HepG2 (cell line): ENCODE measurements around the gene KRTAP3-2. TPM values are rescaled to one million over a fixed set of nuclear protein-coding genes. Genes with fewer than 3 reads are reported as not detected.

Source experiments
- ATAC-seq: fragments of 200-7000 bp; cut with Tn5 transposase; 3 replicates; pipeline ENCODE4 v1.9.1; 2020; ENCODE audit warnings: mild to moderate bottlenecking, moderate library complexity
- BruUV-seq: library from RNA; stranded (reverse); fragments of 400-500 nt; replicated peaks from 2 replicates; lab custom pipeline; 2021; lab: Mats Ljungman, UMichigan
- CTCF ChIA-PET: fragments of 300-600 bp; formaldehyde crosslinking; extraction: SDS; loops from one replicate; lab custom pipeline; 2021; ENCODE audit warnings: low total read pairs, inconsistent platforms, low intra/inter-chr PET ratio; lab: Yijun Ruan, JAX
- POLR2A ChIA-PET: fragments of 350-600 bp; sonication (Branson Sonifier 250); formaldehyde crosslinking; loops from one replicate; lab custom pipeline; 2020; ENCODE audit warnings: antibody characterized with exemption, inconsistent platforms; lab: Yijun Ruan, JAX
- DNase-seq: peaks from one replicate; pipeline ENCODE4 v3.0.0-alpha.2; 2015; ENCODE audit warnings: low spot score
- FAIRE-seq: peaks from 3 replicates; lab custom pipeline; 2011; peaks lifted over from hg19 to GRCh38; lab: Jason Lieb, UNC
- H2AFZ ChIP-seq: one replicate; pipeline ENCODE4 v1.6.1; 2011; ENCODE audit warnings: low read length, inconsistent platforms
- H3K27ac ChIP-seq: fragments of 300-600 bp; 3 replicates; pipeline ENCODE4 v1.8.0; 2011; ENCODE audit warnings: mixed run types, mild to moderate bottlenecking, mixed read lengths, low read length, inconsistent platforms; ENCODE audit not compliant: insufficient read depth; ENCODE audit errors: extremely low read length
- H3K27me3 ChIP-seq, 2 experiments: fragments of 200-600 bp in 1 of 2; 2 replicates in 1 of 2; 3 replicates in 1 of 2; pipeline versions ENCODE4 v1.6.0 to v1.8.0; 2011; ENCODE audit warnings: low read length in 2 of 2, mild to moderate bottlenecking in 2 of 2, moderate library complexity in 2 of 2, inconsistent platforms in 1 of 2; ENCODE audit not compliant: insufficient read depth in 2 of 2, control insufficient read depth in 1 of 2
- H3K36me3 ChIP-seq, 2 experiments: fragments of 200-600 bp in 1 of 2; replicated peaks in 1 of 2; 2 replicates in 1 of 2; 3 replicates in 1 of 2; pipeline versions ENCODE4 v1.5.1 to v1.8.0; 2011; ENCODE audit warnings: low read length in 2 of 2, inconsistent platforms in 1 of 2; ENCODE audit not compliant: insufficient read depth in 2 of 2, control insufficient read depth in 1 of 2
- H3K4me1 ChIP-seq: 2 replicates; pipeline ENCODE4 v1.5.1; 2012; ENCODE audit warnings: low read length, inconsistent platforms; ENCODE audit not compliant: insufficient read depth
- H3K4me2 ChIP-seq: 2 replicates; pipeline ENCODE4 v1.6.0; 2011; ENCODE audit warnings: low read depth, low read length, inconsistent platforms
- H3K4me3 ChIP-seq, 3 experiments: fragments of 200-600 bp in 1 of 3; sonication (generic), shearing (Covaris generic) in 1 of 3; replicated peaks in 1 of 3; 2 replicates each; pipeline ENCODE4 v1.5.1; 2011 to 2016; ENCODE audit warnings: low read length in 3 of 3, inconsistent platforms in 2 of 3, low read depth in 2 of 3, mild to moderate bottlenecking in 2 of 3, control low read depth in 1 of 3, mixed read lengths in 1 of 3; ENCODE audit not compliant: insufficient read depth in 1 of 3
- H3K79me2 ChIP-seq: one replicate; pipeline ENCODE4 v1.6.1; 2011; ENCODE audit warnings: low read length, inconsistent platforms; ENCODE audit not compliant: insufficient read depth
- H3K9ac ChIP-seq: 2 replicates; pipeline ENCODE4 v1.6.0; 2011; ENCODE audit warnings: mild to moderate bottlenecking, low read depth, low read length, inconsistent platforms; ENCODE audit not compliant: insufficient read depth
- H3K9me3 ChIP-seq: 2 replicates; pipeline ENCODE4 v1.5.1; 2012; ENCODE audit warnings: mild to moderate bottlenecking, low read length
- H4K20me1 ChIP-seq: 2 replicates; pipeline ENCODE4 v1.6.0; 2011; ENCODE audit warnings: inconsistent platforms, mild to moderate bottlenecking, low read length, moderate library complexity; ENCODE audit not compliant: insufficient read depth
- CCDC6 ChIP-seq: sonication (generic); formaldehyde crosslinking; IDR thresholded peaks from 2 replicates; pipeline ENCODE4 v1.8.1; 2022; ENCODE audit warnings: mild to moderate bottlenecking, missing genetic modification reagents, moderate library complexity
- CREM ChIP-seq, 2 experiments: sonication (generic) in 1 of 2; formaldehyde crosslinking in 1 of 2; IDR thresholded peaks; 2 replicates each; pipeline versions ENCODE4 v1.4.0 to v1.6.1; 2016 to 2020; ENCODE audit warnings: antibody characterized with exemption in 1 of 2, mild to moderate bottlenecking in 1 of 2, missing genetic modification reagents in 1 of 2
- NKX3-1 ChIP-seq: sonication (generic); formaldehyde crosslinking; IDR thresholded peaks from 2 replicates; pipeline ENCODE4 v1.5.0; 2020; ENCODE audit warnings: missing genetic modification reagents
- PBX2 ChIP-seq: IDR thresholded peaks from 2 replicates; pipeline ENCODE4 v1.6.1; 2016; ENCODE audit warnings: control low read depth
- SPEN ChIP-seq: sonication (generic); formaldehyde crosslinking; IDR thresholded peaks from 2 replicates; pipeline ENCODE4 v1.5.1; 2020; ENCODE audit warnings: low read depth, mild to moderate bottlenecking, missing genetic modification reagents
- ZNF230 ChIP-seq: sonication (generic); formaldehyde crosslinking; IDR thresholded peaks from 2 replicates; pipeline ENCODE4 v1.4.0; 2020; ENCODE audit warnings: mild to moderate bottlenecking, missing genetic modification reagents
- ZNF792 ChIP-seq: IDR thresholded peaks from 2 replicates; pipeline ENCODE4 v1.6.1; 2016
- WGBS: methylation state at CpG from one replicate; pipeline ENCODE4 v1.1.6; 2017; ENCODE audit warnings: low lambda C conversion rate; 5-methylcytosine and 5-hydroxymethylcytosine counted together
- in situ Hi-C: cut with HindIII; loops from 2 replicates; pipeline ENCODE4 v1.10.0; 2017; ENCODE audit warnings: low pct_unique_long_range_greater_than_20kb; ENCODE audit not compliant: extremely low pct_ligation_motif_present
- intact Hi-C: fragments of 100-400 bp; cut with micrococcal nuclease; formaldehyde crosslinking; loops from one replicate; pipeline ENCODE4 v1.10.0; 2022; ENCODE audit not compliant: unreplicated experiment
- polyA plus RNA-seq, 8 experiments: library from polyadenylated mRNA; depleted of rRNA in 3 of 8; stranded (reverse) in 7 of 8; unstranded in 1 of 8; fragments of >200 nt; fragmentation: Illumina TruSeq in 4 of 8; extraction: Trizol in 4 of 8; gene quantifications; 2 replicates each; pipeline versions ENCODE4 v1.2.1 to v1.2.3, GENCODE V29; 2011 to 2016; ENCODE audit warnings: low read depth in 4 of 8, missing spikeins in 1 of 8, mixed read lengths in 1 of 8; ENCODE audit not compliant: insufficient read depth in 1 of 8
- total RNA-seq, 5 experiments: library from RNA; depleted of rRNA; stranded (reverse); fragments of >200 nt; fragmentation: Illumina TruSeq; extraction: Trizol; gene quantifications; 2 replicates each; pipeline ENCODE4 v1.2.3, GENCODE V29; 2016; ENCODE audit warnings: low read depth in 1 of 5
- TF ChIP-seq, protein P1 (sequence below): IDR thresholded peaks from 2 replicates; pipeline ENCODE4 v1.6.1; 2016; ENCODE audit warnings: low read depth, borderline replicate concordance
- TF ChIP-seq, protein P2 (sequence below): sonication (generic); formaldehyde crosslinking; IDR thresholded peaks from 2 replicates; pipeline ENCODE4 v1.9.0; 2021; ENCODE audit warnings: mild to moderate bottlenecking, missing genetic modification reagents

The KRTAP3-2 gene
- total and polyA plus RNA-seq, 2 of the 13 experiments (the other 11 are each of a cell fraction or from before 2014, with no cell fraction given) = not detected

DNA sequence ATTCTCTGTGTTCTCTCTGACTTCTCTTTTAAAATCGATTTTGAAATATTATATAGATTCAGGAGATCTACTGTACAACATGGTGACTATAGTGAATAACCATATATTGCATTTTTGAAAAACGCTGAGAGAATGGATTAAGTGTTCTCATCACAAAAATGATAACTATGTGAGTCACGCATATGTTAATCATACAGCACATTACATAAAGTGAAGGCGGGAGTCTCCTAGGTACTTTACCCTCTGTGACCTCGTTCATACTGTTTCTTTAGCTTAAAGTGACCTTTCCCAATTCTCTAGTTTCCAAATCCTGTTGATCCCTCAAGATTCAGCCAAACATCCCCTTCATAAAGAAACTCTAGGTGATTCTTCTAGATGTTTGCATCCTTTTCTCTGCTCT is 3.1 kb upstream of the KRTAP3-2 start (continued):
- TF ChIP-seq, protein P1, sequence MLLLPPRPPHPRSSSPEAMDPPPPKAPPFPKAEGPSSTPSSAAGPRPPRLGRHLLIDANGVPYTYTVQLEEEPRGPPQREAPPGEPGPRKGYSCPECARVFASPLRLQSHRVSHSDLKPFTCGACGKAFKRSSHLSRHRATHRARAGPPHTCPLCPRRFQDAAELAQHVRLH (CRISPR knock-in tag) = no peak
- TF ChIP-seq ZNF230 (CRISPR knock-in tag) (no peak), SPEN (CRISPR knock-in tag) (no peak), CCDC6 (CRISPR knock-in tag) (no peak)

DNA sequence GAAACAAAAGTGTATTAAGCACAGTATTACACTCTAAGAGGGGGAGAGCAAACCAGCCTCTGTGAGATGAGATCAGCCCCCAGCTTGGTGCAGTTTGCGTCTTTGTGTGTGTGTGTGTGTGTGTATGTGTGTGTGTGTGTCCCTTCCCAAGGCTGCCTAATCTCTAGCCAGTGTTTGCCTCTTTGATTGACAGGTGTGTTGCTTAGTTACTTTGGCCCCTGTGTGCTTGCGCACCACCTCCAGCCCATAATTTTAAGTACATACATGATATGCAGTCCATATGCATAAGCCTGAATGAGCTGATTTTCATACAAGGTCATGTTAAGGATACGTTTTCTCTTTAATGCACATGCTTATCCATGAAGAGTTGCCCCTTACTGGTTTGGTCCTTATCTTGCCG is 2.1 kb upstream of the KRTAP3-2 start:
- no peak overlapping the region for H2AFZ ChIP-seq
- intact Hi-C loops (no loop called here), in situ Hi-C loops (loop anchor here (5.0 kb wide), 2 partner anchors 39 to 89 kb away; no protein-coding TSS in a partner anchor)
- POLR2A ChIA-PET = interaction anchor here (0.7 kb wide), 1 partner anchor 45 kb away, joined by 3 read pairs; no protein-coding TSS in a partner anchor
- no peak overlapping the region for H3K9ac ChIP-seq
- H3K4me3 ChIP-seq = no peak overlapping the region
- no peaks in the 10 kb centered on the region for H3K36me3 ChIP-seq
- H3K4me2 ChIP-seq = no peak overlapping the region
- H3K9me3 ChIP-seq = no peaks in the 10 kb centered on the region
- H3K4me1 ChIP-seq = peaks cover 50% of the 10 kb centered on the region
- BruUV-seq = no TSS peak
- DNase-seq (no peak), FAIRE-seq (no peak), ATAC-seq (no peak)
- 87% methylated on average over 4 of the region's 4 CpGs for WGBS
- no peaks in the 10 kb centered on the region for H3K27me3 ChIP-seq
- no peaks in the 10 kb centered on the region for H4K20me1 ChIP-seq
- no peaks in the 10 kb centered on the region for H3K79me2 ChIP-seq
- CTCF ChIA-PET = no interaction called here
- TF ChIP-seq, protein P2, sequence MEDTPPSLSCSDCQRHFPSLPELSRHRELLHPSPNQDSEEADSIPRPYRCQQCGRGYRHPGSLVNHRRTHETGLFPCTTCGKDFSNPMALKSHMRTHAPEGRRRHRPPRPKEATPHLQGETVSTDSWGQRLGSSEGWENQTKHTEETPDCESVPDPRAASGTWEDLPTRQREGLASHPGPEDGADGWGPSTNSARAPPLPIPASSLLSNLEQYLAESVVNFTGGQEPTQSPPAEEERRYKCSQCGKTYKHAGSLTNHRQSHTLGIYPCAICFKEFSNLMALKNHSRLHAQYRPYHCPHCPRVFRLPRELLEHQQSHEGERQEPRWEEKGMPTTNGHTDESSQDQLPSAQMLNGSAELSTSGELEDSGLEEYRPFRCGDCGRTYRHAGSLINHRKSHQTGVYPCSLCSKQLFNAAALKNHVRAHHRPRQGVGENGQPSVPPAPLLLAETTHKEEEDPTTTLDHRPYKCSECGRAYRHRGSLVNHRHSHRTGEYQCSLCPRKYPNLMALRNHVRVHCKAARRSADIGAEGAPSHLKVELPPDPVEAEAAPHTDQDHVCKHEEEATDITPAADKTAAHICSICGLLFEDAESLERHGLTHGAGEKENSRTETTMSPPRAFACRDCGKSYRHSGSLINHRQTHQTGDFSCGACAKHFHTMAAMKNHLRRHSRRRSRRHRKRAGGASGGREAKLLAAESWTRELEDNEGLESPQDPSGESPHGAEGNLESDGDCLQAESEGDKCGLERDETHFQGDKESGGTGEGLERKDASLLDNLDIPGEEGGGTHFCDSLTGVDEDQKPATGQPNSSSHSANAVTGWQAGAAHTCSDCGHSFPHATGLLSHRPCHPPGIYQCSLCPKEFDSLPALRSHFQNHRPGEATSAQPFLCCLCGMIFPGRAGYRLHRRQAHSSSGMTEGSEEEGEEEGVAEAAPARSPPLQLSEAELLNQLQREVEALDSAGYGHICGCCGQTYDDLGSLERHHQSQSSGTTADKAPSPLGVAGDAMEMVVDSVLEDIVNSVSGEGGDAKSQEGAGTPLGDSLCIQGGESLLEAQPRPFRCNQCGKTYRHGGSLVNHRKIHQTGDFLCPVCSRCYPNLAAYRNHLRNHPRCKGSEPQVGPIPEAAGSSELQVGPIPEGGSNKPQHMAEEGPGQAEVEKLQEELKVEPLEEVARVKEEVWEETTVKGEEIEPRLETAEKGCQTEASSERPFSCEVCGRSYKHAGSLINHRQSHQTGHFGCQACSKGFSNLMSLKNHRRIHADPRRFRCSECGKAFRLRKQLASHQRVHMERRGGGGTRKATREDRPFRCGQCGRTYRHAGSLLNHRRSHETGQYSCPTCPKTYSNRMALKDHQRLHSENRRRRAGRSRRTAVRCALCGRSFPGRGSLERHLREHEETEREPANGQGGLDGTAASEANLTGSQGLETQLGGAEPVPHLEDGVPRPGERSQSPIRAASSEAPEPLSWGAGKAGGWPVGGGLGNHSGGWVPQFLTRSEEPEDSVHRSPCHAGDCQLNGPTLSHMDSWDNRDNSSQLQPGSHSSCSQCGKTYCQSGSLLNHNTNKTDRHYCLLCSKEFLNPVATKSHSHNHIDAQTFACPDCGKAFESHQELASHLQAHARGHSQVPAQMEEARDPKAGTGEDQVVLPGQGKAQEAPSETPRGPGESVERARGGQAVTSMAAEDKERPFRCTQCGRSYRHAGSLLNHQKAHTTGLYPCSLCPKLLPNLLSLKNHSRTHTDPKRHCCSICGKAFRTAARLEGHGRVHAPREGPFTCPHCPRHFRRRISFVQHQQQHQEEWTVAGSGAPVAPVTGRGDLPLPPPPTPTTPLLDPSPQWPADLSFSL (CRISPR knock-in tag) = peak; percentile 69; the same call in 1 of the 2 replicates
- TF ChIP-seq CREM (IDR thresholded peaks at IDR 0.05) = no peak
- TF ChIP-seq CREM (CRISPR knock-in tag; IDR thresholded peaks at IDR 0.05) = no peak
- no peak for TF ChIP-seq ZNF792 (CRISPR knock-in tag)
- no peak for TF ChIP-seq NKX3-1
- TF ChIP-seq PBX2 (CRISPR knock-in tag) = peak; percentile 67; the same call in 1 of the 2 replicates
- H3K27ac ChIP-seq = no peak overlapping the region
